SU-DHL-6 (cell line): ENCODE results near the gene ACE.
"Not testable (repeated sequence)": the region's sequence is repeated elsewhere in the genome, so short reads cannot be mapped to it uniquely, and the experiment has no call there.

ENCODE experiments used
- H2AFZ ChIP-seq: fragments of 200-600 bp; sonication (generic); 2 replicates; pipeline ENCODE4 v1.6.1; 2014; ENCODE audit warnings: low read depth, mild to moderate bottlenecking, moderate library complexity, mixed read lengths, antibody characterized with exemption, low read length; ENCODE audit not compliant: severe bottlenecking
- H3F3A ChIP-seq: fragments of 200-600 bp; shearing (Covaris generic); 2 replicates; pipeline ENCODE4 v1.6.0; 2016; ENCODE audit warnings: antibody characterized with exemption, mild to moderate bottlenecking; ENCODE audit not compliant: insufficient read depth
- H3K27ac ChIP-seq: fragments of 200-600 bp; sonication (generic); 2 replicates; pipeline ENCODE4 v1.5.1; 2016; ENCODE audit warnings: low read depth, mild to moderate bottlenecking, low read length, moderate library complexity, mixed read lengths
- H3K27me3 ChIP-seq: fragments of 200-600 bp; sonication (generic), shearing (Covaris generic); 2 replicates; pipeline ENCODE4 v1.6.0; 2014; ENCODE audit warnings: mild to moderate bottlenecking, low read length
- H3K36me3 ChIP-seq: fragments of 200-600 bp; sonication (generic); 2 replicates; pipeline ENCODE4 v1.6.1; 2014; ENCODE audit warnings: mild to moderate bottlenecking, low read length, mixed read lengths
- H3K4me2 ChIP-seq: fragments of 300-600, 200-600 bp; shearing (Covaris generic), sonication (generic); 2 replicates; pipeline ENCODE4 v1.6.0; 2014; ENCODE audit warnings: low read length, low read depth, mild to moderate bottlenecking; ENCODE audit not compliant: poor library complexity, severe bottlenecking
- H3K4me3 ChIP-seq: fragments of 200-600 bp; sonication (generic); 2 replicates; pipeline ENCODE4 v1.5.1; 2014; ENCODE audit warnings: antibody characterized with exemption, low read length, mild to moderate bottlenecking, mixed read lengths; ENCODE audit not compliant: insufficient read depth, poor library complexity, severe bottlenecking
- H3K79me2 ChIP-seq: fragments of 200-600 bp; sonication (generic); 2 replicates; pipeline ENCODE4 v1.6.1; 2014; ENCODE audit warnings: mild to moderate bottlenecking, low read length, moderate library complexity; ENCODE audit not compliant: insufficient read depth
- H3K9ac ChIP-seq: fragments of 200-600 bp; sonication (generic); 2 replicates; pipeline ENCODE4 v1.7.0; 2014; ENCODE audit warnings: mild to moderate bottlenecking, low read length
- H3K9me2 ChIP-seq: fragments of 200-600 bp; sonication (generic); replicated peaks from 2 replicates; pipeline ENCODE4 v1.6.1; 2014; ENCODE audit warnings: low read length; ENCODE audit not compliant: insufficient read depth
- H3K9me3 ChIP-seq: fragments of 200-600 bp; sonication (generic); 2 replicates; pipeline ENCODE4 v1.6.1; 2014; ENCODE audit warnings: low read length, mixed read lengths; ENCODE audit not compliant: insufficient read depth
- H4K20me1 ChIP-seq: fragments of 200-600 bp; sonication (generic); 2 replicates; pipeline ENCODE4 v1.6.1; 2014; ENCODE audit warnings: low read depth, mild to moderate bottlenecking, antibody characterized with exemption, low read length, moderate library complexity, mixed read lengths
- EZH2phosphoT487 ChIP-seq: fragments of 200-600 bp; sonication (generic), shearing (Covaris generic); conservative IDR thresholded peaks from 2 replicates; pipeline ENCODE4 v1.6.1; 2018; ENCODE audit warnings: mild to moderate bottlenecking, antibody characterized with exemption, low read length, moderate library complexity, mixed read lengths
- TF ChIP-seq, protein P1 (sequence below): fragments of 200-600 bp; sonication (generic); IDR thresholded peaks from one replicate; pipeline ENCODE4 v1.5.1; 2017; ENCODE audit warnings: antibody characterized with exemption, mild to moderate bottlenecking, low read length, moderate library complexity; ENCODE audit not compliant: insufficient read depth, poor library complexity, severe bottlenecking

Gene ACE

GRCh38 chr17:63452046-63452961 lies 24.6 kb upstream of the ACE start:
- Histone ChIP-seq H3F3A (no peaks in the 10 kb centered on the region), H3K9me2 (no peaks in the 10 kb centered on the region), H3K4me2 (no peak overlapping the region), H3K4me3 (no peak overlapping the region), H3K27ac (no peak overlapping the region), H3K9ac (no peak overlapping the region), H2AFZ (no peak overlapping the region), H3K36me3 (no peaks in the 10 kb centered on the region), H4K20me1 (no peaks in the 10 kb centered on the region), H3K9me3 (no peaks in the 10 kb centered on the region), H3K27me3 (no peaks in the 10 kb centered on the region), H3K79me2 (no peaks in the 10 kb centered on the region)
- no peak for TF ChIP-seq EZH2phosphoT487

GRCh38 chr17:63452962-63453551 lies 23.8 kb upstream of the ACE start:
- H3F3A ChIP-seq, result no peaks in the 10 kb centered on the region
- no peak overlapping the region for H3K4me2 ChIP-seq
- TF ChIP-seq, protein P1, sequence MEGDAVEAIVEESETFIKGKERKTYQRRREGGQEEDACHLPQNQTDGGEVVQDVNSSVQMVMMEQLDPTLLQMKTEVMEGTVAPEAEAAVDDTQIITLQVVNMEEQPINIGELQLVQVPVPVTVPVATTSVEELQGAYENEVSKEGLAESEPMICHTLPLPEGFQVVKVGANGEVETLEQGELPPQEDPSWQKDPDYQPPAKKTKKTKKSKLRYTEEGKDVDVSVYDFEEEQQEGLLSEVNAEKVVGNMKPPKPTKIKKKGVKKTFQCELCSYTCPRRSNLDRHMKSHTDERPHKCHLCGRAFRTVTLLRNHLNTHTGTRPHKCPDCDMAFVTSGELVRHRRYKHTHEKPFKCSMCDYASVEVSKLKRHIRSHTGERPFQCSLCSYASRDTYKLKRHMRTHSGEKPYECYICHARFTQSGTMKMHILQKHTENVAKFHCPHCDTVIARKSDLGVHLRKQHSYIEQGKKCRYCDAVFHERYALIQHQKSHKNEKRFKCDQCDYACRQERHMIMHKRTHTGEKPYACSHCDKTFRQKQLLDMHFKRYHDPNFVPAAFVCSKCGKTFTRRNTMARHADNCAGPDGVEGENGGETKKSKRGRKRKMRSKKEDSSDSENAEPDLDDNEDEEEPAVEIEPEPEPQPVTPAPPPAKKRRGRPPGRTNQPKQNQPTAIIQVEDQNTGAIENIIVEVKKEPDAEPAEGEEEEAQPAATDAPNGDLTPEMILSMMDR, result no peak
- no peak for TF ChIP-seq EZH2phosphoT487
- H3K36me3 ChIP-seq, result no peaks in the 10 kb centered on the region
- H3K9me3 ChIP-seq, result no peaks in the 10 kb centered on the region
- H3K27me3 ChIP-seq, result no peaks in the 10 kb centered on the region
- H3K9ac ChIP-seq, result no peak overlapping the region
- no peaks in the 10 kb centered on the region for H4K20me1 ChIP-seq
- H3K9me2 ChIP-seq, result no peaks in the 10 kb centered on the region
- no peak overlapping the region for H3K27ac ChIP-seq
- no peak overlapping the region for H3K4me3 ChIP-seq
- no peaks in the 10 kb centered on the region for H3K79me2 ChIP-seq
- no peak overlapping the region for H2AFZ ChIP-seq

GRCh38 chr17:63454357-63454756 lies 22.5 kb upstream of the ACE start:
- H3K36me3 ChIP-seq, H3K79me2 ChIP-seq, H3K4me2 ChIP-seq, H3K9me3 ChIP-seq, H4K20me1 ChIP-seq, H3K9me2 ChIP-seq, H3K27ac ChIP-seq, H3F3A ChIP-seq, H2AFZ ChIP-seq, H3K9ac ChIP-seq, H3K27me3 ChIP-seq, H3K4me3 ChIP-seq: not testable (repeated sequence)

GRCh38 chr17:63454915-63455314 lies 21.9 kb upstream of the ACE start:
- Histone ChIP-seq H4K20me1 (no peaks in the 10 kb centered on the region), H3K36me3 (no peaks in the 10 kb centered on the region), H3K27me3 (no peaks in the 10 kb centered on the region), H3F3A (no peaks in the 10 kb centered on the region), H3K9me3 (no peaks in the 10 kb centered on the region), H3K9me2 (no peaks in the 10 kb centered on the region), H2AFZ (no peak overlapping the region), H3K4me2 (no peak overlapping the region), H3K4me3 (no peak overlapping the region), H3K27ac (no peak overlapping the region), H3K9ac (no peak overlapping the region), H3K79me2 (no peaks in the 10 kb centered on the region)
- TF ChIP-seq, protein P1, result no peak
- TF ChIP-seq EZH2phosphoT487, result no peak
